NOMO-1 treated with DMSO at 0.1 percent for 48 hours (cell line): Measurements from ENCODE around the gene ABTB2.
"Not testable (repeated sequence)": the region's sequence is repeated elsewhere in the genome, so short reads cannot be mapped to it uniquely, and the experiment has no call there.

Source experiments
- DNase-seq: peaks from one replicate; lab custom pipeline; 2025; ENCODE audit not compliant: unreplicated experiment; lab: John Stamatoyannopoulos, UW

ABTB2 gene

GRCh38 chr11:34194576-34195335 is 163.1 kb downstream of the ABTB2 start:
- no peak for DNase-seq

DNA sequence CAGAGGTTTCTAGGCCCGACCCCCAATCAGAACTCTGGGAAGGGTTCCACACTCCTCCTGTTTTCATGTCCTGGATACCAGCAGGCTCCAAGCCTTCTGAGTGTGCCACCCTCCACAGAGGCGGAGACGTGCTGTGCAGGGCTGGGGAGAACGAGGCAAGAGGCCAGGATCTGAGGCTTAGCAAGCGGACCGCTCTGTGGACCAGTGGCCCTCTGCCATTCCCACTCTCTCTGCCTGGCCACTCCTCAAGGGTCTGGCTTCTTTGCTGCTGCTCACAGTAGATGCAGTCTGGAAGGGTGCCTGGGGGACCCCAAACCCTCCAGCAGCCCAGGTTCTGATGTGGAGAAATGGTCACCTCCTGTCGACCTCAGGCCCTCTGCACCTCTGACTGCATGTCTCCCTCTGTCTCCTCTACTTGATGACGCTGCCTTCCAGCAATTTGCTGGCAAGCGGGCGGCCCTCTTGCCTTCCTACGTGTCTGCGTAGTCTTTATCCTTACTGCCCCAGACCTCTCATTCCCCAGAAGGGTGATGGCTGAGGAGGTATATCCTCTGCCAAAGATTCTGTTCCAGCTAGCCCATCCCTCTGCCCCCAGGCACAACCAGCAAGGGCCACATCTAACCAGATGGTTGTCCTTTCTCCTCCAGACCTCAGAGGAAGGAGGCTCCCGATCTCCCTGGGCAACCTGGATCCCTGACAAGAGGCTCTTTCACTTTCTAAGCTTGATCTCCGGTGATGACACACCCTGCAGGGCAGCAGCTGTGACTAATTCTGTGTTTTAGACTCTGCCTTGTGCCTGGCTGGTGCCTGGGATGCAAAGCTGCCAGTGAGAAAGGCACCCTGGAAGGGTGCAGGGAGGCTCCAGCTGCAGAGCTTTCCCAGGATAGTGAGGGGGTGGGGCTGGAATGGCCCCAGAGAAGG is 165.1 kb downstream of the ABTB2 start:
- no peak for DNase-seq

DNA sequence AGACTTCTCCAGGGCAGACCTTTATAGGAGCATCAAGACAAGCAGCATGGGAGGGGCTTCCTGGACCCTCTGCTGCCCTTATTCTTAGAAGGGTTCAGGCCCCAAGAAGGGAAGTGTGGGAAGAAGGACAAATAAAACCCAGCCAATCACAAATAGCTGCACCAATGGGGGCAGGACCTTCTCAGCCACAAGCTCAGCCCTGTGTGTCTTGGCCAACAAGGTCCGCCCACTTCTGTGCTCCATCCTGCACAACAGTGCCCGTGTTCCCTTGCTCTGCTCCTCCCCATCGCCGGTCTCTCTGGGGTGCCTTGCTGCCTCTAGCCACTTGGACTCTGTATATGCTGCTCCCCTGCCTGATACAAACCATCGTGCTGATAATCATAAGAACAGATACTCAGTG is 166.2 kb downstream of the ABTB2 start:
- no peak for DNase-seq

GRCh38 chr11:34190192-34191139 is 167.3 kb downstream of the ABTB2 start:
- no peak for DNase-seq

DNA sequence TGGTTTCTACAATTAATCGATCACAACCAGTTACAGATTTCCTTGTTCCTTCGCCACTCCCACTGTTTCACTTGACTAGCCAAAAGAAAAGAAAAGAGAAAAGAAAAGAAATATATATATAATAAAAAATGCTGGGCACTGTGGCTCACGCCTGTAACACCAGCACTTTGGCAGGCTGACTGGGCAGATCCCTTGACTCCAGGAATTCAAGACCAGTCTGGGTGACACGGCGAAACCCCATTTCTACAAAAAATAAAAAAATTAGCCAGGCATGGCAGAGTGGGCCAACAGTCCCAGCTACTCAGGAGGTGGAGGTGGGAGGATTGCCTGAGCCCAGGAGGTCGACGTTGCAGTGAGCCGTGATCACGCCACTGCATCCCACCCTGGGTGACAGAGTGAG is 168.6 kb downstream of the ABTB2 start:
- no peak for DNase-seq

- no peak for DNase-seq
Measured at GRCh38 chr11:34188181-34188580, 169.6 kb downstream of the ABTB2 start.

- no peak for DNase-seq
Measured at GRCh38 chr11:34185926-34186841, 171.6 kb downstream of the ABTB2 start.

GRCh38 chr11:34184505-34185015 is 173.2 kb downstream of the ABTB2 start:
- DNase-seq: no peak

GRCh38 chr11:34183848-34184391 is 173.9 kb downstream of the ABTB2 start:
- DNase-seq: no peak

- DNase-seq: no peak
Measured at GRCh38 chr11:34182921-34183685, 174.7 kb downstream of the ABTB2 start.

- DNase-seq: no peak
Measured at GRCh38 chr11:34182425-34182824, 175.4 kb downstream of the ABTB2 start.

DNA sequence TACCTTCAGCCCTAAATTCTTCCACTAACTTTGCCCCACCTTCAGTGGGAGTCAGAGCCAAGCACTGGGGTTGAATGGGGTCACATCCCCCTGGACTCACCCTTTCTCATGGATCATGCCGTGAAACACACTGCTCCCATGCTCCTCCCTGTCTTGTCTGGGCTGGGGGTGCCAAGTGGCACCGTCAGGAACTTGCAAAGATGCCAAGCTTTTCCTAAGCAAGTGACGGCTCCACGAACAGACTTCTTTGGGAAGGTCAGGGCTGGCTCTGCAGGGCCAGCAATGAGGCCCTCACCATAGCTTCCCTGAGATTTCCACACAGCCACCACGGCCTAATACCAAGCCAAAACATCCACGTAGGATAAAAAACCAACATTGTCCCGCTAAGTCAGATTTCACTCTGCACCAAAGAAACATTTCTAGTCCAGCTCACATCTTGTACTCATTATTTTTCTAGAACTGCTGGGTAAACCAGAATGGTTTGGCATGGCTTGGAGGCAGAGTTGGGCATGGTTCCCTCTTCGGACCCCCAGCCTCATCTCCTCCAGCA is 175.9 kb downstream of the ABTB2 start:
- DNase-seq: no peak

GRCh38 chr11:34181251-34181650 is 176.6 kb downstream of the ABTB2 start:
- no peak for DNase-seq

DNA sequence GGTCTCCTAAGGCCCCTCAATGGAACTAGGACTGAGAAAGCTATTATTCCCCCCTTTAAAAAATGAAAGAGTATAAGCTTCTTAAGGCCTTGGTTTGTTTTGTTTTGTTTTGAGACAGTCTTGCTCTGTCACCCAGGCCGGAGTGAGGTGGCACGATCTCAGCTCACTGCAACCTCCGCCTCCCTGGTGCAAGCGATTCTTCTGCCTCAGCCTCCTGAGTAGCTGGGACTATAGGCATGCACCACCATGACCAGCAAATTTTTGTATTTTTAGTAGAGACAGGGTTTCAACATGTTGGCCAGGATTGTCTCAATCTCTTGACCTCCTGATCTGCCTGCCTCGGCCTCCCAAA is 177.0 kb downstream of the ABTB2 start:
- not testable (repeated sequence) for DNase-seq

GRCh38 chr11:34180040-34180813 is 177.6 kb downstream of the ABTB2 start:
- DNase-seq: no peak

- DNase-seq: no peak
Measured at GRCh38 chr11:34179026-34179675, 178.7 kb downstream of the ABTB2 start.

GRCh38 chr11:34178209-34178821 is 179.5 kb downstream of the ABTB2 start:
- DNase-seq: no peak
